Inflammatory macrophage treated with lipopolysaccharide for 4 hours (primary cell): ENCODE data around the gene SH2D4B.
A peak's percentile ranks its signal among the peaks of the same experiment; 100 is the strongest.

Source experiments
- DNase-seq: peaks from one replicate; pipeline ENCODE4 v3.0.0-alpha.2; 2020

The SH2D4B gene

DNA sequence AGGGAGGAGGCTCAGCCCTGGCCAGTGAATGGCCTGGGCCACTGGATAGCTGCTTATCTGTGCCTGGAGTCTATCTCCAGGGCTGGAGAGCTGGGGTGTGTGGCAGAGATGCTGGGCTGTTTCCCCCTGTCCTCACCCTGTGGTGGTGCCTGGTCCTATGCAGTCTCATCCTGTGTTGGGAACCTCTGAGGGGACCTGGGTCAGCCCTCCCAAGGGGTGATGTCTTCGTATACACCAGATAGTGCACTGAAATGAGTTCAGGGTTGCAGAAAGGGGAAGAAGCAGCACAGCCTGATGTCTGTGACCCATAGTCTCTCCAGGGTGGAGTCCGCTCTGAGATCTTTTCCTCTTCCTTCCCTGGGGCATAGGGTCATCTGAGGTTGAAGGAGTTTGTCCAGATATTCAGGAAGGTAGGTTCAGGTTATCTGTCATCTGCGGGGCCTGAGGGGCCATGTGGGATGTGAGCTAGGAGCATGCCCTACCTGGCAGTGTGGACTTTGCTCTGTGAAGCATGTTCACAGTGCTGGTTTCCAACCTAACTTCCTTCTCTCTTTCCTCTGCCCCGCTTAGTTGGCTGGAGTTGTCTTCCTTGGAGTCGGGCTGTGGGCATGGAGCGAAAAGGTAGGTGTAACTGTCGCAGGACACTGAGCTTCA, 33.4 kb upstream of the SH2D4B start:
- peak; percentile 75 for DNase-seq

DNA sequence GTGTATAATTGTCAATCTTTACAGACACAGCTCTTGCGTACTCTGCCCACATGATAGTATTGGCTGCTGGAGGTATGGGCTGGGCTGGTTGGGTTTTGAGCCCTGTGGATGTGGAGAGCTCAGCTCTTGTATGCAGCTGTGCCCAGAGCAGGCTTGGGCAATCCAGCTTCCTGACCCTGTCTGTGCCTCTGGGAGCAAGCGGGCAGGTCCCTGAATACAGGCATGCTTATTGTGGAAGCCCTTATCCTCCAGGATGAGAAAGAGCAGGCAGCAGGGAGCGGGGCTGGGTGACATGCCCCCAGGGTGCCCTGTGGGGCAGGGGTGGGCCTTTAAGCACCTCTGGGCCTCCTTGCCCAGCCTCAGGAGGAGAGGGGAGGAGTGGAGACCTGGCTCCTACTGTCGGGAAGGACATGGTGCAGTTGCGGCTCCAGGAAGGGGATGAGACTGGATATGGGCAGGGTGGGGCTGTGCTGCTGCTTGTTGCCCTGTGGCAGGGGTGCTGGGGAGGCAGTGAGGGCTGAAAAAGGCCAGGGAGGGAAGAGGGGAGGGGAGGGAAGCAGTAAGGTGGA, 32.7 kb upstream of the SH2D4B start:
- DNase-seq: no peak

DNA sequence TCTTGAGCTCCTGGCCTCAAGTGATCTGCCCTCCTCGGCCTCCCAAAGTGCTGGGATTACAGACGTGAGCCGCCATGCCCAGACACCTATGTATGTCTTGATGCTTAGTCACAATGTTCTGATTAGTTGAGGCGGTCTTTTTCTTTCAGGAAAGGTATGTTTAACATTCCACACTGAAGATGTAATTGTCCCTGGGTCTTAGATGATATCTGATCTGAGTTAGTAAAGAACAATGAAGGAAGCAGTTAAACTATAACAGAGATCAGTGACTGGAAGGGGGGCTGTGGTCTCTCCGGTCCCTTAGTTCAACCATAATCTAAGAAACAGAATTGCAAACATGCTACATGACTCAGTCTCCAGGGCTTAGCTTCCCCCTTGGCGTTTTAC, 31.5 kb upstream of the SH2D4B start:
- DNase-seq: no peak

DNA sequence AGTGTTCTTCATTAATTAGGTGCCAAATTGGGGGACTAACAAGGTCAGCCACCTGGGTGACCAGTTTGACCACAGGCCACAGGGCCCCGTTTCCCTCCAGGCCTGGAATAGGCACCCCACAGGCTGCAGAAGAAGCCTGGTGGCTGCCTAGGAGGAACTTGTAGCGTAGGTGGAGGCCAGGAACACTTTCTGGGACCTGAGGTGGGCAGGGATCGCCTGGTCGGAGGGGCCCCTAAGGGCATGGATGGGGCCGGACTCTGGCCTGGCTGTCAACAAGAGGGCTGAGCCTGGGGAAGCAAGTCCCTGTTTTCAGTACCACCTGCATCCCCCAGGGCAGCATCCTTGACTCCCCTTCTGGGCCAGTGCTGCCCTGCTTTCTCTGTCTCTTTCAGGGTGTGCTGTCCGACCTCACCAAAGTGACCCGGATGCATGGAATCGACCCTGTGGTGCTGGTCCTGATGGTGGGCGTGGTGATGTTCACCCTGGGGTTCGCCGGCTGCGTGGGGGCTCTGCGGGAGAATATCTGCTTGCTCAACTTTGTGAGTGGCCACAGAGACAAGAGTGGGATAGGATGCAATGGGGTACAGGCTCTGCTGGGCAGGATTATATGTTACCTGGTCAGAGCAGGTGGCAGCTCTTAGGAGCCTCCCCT, 30.7 kb upstream of the SH2D4B start:
- no peak for DNase-seq

DNA sequence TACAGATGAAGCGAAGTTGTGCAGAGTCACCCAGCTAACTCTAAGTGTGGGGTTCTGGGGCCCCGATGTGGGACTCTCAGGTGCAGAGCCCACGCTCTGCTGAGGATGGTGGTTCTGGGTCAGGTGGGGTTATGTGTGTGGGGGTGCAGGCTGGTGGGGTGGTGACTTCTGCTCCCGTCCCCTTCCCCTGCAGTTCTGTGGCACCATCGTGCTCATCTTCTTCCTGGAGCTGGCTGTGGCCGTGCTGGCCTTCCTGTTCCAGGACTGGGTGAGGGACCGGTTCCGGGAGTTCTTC, 28.6 kb upstream of the SH2D4B start:
- no peak for DNase-seq

DNA sequence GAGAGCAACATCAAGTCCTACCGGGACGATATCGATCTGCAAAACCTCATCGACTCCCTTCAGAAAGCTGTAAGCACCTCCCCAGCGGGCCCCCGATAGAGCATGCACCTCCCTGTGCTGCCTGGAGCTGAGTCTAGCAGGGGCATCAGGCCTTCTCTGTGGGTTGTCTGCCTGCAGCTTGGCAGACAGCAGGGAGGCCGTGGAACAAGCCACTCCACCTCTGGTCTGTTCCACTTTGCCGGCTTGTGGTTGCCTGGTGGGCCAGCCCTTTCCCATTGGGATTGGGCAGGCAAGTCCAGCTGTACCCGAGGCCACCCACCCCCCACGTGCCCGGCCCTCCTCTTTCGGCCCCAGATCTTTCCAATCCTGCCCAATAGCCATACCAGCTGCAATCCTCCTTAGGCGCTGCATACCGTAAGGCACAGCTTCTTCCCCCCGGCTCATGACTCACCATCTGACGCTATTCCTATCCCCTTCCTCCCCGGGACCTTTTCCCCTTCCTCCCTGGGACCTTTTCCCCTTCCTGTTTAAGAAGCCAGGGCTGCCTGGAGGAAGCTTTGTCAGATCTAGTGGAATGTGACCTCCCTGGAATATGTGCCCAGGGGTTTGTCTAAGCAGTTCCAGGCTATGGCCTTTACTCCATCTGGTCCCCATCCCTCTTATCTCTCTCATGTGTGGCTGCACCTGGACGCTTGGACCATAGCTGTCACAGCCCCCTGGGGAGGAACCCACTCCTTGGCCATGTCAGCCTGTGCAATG, 28.1 kb upstream of the SH2D4B start:
- peak; percentile 63 for DNase-seq

DNA sequence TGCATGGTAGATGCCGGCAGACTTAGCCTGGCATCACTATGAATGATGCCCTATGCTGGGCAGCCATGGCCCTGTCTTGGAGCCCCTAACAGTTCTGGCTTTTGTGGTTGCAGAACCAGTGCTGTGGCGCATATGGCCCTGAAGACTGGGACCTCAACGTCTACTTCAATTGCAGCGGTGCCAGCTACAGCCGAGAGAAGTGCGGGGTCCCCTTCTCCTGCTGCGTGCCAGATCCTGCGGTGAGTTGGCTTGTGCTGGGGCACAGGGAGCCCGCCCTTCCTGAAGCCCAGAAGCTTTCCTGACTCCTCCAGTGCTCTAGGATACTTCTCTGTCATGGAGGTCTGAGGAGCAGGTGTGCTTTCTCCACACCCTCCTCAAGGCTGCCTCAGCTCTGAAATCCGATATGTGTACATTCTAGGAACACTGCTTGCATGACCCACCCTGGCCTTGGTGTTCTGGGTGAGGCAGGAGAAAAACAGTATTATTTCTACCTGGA, 25.6 kb upstream of the SH2D4B start:
- DNase-seq: no peak

DNA sequence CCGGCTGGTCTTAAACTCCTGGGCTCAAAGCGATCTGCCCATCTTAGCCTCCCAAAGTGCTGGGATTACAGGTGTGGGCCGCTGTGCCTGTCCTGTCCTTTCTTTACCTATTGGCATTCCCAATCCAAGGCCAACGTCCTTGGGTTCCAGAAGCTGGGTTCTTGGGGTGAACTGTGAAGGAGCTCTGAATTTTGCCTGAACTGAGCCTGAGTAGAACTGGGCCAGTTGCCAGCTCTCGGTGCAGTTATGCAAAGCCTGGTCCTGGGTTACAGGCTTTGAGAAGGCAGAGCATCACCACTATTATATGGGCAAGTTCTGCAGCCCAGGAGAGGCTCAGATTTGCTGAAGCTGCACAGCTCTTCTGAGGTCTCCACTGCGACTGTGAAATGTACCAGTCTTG, 24.6 kb upstream of the SH2D4B start:
- DNase-seq: no peak

DNA sequence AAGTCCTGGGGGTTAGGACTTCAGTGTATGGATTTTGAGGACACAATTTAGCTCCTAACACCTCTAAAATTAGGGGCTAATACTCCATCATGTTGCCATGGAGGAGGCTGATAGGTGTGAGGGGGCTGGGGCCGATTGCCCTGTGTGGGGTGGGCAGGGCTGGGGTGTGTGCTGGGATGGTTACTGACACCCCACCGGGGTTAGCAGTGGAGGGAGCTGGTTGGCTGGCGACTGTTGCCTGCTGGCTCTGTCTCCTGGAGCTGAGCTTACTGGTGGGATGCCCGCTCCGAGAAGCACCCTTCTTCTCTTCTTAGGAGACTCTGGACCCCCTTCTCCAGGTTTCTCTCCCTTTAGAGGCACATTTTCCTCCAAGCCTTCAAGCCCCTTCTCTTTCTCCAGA, 22.2 kb upstream of the SH2D4B start:
- DNase-seq: no peak

DNA sequence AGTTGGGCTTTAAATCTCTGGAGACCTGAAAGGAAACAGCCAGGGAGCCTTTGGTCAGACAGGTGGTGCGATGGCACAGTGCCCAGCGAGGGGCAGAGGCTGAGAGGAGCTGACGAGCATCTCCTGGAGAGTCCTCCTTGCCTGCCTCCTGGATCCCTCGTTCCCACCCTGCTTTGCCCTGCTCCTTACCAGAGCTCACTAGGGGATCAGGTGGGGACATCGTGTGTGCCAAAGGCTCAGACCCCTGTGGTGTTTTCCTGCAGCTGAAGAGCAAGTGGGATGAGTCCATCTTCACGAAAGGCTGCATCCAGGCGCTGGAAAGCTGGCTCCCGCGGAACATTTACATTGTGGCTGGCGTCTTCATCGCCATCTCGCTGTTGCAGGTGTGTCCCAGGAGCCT, 21.8 kb upstream of the SH2D4B start:
- no peak for DNase-seq

DNA sequence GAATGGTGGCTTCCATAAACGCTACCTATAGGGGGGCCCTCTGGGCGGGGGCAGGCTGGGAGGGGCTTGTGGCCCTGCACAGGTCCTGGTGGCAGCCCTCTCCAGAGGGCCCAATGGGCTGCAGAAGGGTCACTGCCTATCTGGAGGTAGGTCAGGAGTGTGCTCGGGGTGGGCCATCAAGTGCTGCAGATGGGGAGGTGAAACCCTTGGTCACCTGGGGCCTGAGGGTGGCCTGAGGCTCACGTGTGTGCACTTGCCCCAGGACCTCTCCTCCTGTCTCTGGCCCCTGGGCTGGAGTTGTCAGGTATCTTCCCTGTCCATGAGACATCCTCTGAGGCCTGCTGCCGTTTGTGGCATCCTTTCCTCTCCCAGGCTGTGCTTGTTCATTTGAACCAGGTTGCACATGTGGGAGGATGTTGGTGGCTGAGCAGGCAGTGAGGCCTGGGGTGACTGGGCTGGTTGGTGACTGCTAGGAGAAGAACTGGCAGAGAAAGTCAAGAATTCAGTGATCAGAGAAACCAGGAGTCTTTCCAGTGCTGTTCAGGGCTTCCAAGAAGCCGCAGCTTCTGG, 21.1 kb upstream of the SH2D4B start:
- no peak for DNase-seq

DNA sequence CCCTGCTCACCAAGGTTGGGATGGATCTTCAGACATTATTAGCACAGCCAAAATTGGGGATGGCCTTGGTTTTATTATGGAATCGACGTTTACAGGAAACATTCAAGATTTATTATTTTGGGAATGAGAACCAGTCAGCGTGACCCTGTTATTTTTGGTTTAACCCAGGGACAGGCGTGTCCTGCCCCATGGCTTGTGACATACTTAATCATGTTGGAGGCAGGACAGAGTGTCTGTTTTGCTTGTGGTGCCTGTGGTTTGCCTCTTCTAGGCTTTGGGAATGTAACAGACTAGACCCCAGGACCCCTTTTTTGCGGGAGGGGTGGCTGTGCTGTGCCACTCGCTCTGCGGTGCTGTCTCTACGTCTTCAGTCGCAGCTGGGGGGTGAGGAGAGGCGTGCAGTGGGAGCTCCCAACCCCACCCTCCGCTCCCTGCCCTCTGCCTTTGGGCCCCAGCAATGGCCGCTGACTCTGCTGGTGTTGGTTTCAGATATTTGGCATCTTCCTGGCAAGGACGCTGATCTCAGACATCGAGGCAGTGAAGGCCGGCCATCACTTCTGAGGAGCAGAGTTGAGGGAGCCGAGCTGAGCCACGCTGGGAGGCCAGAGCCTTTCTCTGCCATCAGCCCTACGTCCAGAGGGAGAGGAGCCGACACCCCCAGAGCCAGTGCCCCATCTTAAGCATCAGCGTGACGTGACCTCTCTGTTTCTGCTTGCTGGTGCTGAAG, 20.1 kb upstream of the SH2D4B start:
- DNase-seq: no peak

DNA sequence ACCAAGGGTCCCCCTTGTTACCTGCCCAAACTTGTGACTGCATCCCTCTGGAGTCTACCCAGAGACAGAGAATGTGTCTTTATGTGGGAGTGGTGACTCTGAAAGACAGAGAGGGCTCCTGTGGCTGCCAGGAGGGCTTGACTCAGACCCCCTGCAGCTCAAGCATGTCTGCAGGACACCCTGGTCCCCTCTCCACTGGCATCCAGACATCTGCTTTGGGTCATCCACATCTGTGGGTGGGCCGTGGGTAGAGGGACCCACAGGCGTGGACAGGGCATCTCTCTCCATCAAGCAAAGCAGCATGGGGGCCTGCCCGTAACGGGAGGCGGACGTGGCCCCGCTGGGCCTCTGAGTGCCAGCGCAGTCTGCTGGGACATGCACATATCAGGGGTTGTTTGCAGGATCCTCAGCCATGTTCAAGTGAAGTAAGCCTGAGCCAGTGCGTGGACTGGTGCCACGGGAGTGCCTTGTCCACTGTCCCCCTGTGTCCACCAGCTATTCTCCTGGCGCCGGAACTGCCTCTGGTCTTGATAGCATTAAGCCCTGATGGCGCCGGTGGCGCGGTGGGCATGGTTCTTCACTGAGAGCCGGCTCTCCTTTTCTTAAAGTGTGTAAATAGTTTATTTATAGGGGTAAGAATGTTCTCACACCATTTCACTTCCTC, 19.4 kb upstream of the SH2D4B start:
- no peak for DNase-seq

DNA sequence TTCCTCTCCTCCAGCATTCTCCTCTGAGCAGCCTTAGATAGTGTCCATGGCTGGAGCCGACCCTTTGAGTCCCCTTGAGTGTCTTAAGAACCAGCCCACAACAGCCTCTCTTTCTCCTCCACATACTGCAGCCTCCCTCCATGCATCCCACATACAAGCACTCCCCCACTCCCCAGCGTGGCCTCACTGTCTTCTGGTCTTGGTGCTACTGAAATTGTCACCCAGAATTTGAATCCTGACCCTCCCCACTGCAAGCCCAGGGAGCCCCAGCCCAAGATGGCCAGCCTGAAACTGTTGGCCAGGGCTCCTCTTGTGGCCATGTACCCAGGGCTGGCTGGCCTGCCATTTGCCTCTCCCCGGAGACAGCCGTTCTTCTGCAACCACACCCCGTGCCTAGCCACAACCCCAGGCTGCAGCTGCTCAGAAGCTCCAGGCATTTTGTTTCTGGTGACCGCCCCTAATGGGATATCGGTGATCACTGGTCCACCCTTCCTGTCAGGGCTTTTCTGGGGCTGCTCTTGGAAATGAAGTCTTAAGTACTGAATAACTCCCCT, 18.8 kb upstream of the SH2D4B start:
- DNase-seq: no peak

DNA sequence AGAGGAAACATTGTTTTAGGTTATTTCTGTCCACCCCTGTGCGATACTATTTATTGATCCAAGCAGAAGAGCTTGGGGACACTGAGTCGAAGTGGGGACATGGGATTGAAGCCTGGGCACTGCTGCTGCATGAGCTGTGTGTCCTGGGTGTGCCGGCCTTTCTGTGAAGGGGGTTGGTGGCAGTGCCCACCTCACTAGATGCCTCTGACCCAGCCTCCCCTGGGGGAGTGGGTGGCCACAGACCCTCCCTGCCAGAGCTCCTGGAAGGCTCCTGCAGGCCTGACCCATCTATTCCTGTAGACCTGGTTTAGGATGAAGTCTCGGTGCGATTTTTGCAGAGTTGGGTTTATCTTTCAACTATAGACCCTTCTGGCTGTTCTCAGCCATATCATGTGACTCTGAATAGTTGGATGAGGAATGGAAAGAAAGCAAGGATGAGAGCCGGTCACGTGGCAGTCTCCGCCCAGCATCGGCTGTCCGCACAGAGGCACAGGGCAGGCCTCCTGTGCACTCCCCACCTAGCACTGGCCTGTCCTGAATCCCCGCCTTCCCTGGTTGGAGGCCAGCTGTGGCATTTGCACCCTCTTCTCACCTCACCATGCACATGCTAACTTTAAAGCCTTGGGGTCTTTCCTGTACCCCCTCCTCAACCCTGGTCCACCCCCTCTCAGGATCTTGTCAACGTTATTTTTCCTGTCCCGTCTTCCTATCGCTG, 17.6 kb upstream of the SH2D4B start:
- DNase-seq: no peak

DNA sequence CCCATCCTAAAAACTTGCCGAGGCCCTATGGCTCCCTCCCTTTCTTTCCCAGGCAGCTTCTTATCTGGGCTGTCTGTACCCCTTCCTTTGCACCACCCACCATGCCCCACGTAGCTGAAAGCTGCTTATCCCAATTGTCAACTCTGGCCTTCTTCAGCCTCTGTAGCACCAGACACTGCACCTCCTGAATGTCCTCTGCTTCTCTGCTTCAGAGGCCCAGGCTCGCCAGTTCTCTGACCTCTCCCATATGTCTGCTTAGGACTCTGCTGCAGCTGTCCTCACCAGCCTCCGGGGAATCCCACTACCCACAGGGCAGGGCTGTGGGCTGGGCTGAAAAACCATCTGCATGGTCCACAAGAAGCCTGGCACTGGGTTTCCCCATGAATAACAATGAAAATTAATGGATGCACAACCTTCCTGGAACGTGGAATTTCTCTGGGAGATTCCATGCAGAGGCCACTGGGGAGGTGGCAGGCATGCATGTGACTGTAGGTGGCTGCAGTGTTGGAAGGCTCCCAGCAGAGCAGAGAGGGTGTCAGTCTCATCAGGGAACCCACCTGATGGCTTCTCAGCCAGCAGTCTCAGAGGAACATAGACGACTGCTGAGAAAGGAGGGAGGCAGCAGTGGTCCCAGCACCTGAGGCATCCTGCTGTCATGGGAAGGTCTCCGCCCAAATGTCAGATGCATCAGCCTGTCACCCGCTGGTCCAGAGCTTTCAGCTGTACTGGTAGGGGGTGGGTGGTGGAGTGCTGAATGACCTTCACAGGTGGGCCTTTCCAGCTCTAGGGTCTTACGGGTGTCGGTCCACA, 16.8 kb upstream of the SH2D4B start:
- no peak for DNase-seq

DNA sequence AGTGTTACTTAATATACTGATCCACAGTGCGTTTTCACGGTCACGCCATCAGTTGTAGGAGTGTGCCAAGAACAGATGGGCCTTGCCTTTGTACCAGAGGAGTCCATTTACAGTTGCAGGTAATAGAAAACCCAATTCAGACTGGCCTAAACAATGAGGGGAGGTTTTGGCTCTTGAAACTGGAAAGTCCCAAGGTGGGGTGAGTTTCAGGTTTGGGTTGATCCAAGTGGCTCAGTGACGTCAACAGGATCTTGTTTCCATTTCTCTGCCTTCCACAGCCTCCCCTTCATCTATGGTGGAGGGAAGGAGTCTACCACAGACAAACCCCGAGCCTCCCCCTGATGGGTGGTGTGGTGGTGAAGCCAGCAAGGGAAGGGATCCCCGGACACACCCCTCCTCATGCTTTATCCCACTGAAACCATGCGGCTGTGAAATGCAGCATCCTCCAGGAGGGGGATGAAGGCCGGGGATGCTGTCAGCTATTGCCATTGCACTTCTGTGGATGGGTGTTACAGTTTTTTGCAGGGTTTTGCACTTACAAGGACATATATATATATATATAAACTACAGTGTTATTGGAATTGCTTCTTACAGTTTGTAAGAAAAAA, 14.8 kb upstream of the SH2D4B start:
- no peak for DNase-seq

DNA sequence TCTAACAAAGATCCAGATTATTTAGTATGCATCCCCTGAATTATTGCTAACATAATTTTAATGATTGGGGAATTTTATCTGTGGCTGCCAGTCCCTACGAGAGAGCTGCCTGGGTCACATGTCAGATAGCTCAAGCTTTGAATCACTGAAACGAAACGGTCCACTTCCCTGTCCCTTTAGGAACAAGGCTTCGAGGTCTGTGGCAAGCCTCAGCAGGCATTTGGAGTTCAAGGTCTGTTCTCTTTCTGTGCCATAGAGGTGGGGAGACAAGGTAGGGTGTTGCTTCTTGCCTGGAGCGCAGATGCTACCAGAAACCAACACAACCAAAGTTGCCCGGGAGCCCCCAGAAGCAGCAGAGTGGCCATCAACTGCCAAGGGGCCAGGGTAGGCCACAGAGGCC, 13.9 kb upstream of the SH2D4B start:
- DNase-seq: peak; percentile 81

DNA sequence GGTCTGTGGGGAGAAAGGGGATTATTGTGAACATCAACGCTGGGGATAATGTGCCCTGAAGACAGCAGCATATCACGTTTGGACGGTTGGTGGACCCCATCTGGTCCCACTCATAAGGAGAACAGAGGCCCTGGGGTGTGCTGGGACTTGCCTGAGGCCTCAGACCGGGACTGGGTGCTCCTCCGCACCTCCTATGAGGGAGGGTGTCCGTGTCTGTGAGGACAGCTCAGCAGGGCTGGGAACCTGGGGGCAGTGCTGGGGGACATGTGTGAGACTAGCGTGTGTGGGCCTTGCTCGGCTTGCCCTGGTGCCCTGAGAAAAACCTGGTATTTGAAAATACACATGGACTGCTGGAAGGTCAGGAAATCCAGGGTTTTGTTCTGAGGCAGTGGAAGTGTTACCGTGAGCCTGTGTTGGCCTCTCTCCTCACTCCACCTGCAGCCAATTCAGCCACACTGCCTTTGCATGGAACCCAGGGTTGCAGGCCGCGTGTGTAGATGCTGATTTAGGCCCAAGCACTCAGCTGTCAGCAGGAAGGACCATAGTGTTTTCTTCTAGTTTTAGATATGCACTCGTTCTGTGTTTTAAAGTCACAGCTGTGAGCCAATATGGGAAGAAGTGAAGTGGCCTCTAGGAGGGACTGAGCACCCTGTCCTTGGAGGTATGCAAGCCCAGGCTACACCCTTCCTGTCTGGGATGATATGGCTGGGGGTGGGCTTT, 13.4 kb upstream of the SH2D4B start:
- DNase-seq: no peak
